IgD-negative memory B cell (primary cell): ENCODE data around the gene ABHD12. TPM values are rescaled to one million over a fixed set of nuclear protein-coding genes. Genes with fewer than 3 reads are reported as not detected.

ENCODE experiments used
- H3K27ac Mint-ChIP-seq, 3 donors: one replicate each; pipeline ENCODE4 v1.8.0; 2020 to 2022; ENCODE audit warnings: mild to moderate bottlenecking in 3 of 3, mixed read lengths in 3 of 3, moderate library complexity in 1 of 3
- H3K27me3 Mint-ChIP-seq: one replicate; pipeline ENCODE4 v1.8.0; 2021; ENCODE audit warnings: mixed read lengths
- H3K36me3 Mint-ChIP-seq: one replicate; pipeline ENCODE4 v1.8.0; 2020; ENCODE audit warnings: mild to moderate bottlenecking, mixed read lengths
- H3K4me1 Mint-ChIP-seq, 3 donors: one replicate each; pipeline ENCODE4 v1.8.0; 2020 to 2022; ENCODE audit warnings: mixed read lengths in 3 of 3, mild to moderate bottlenecking in 1 of 3
- H3K4me3 Mint-ChIP-seq, 4 donors: one replicate each; pipeline ENCODE4 v1.8.0; 2020 to 2022; ENCODE audit warnings: mild to moderate bottlenecking in 4 of 4, mixed read lengths in 4 of 4, moderate library complexity in 3 of 4
- H3K9me3 Mint-ChIP-seq, 3 donors: one replicate each; pipeline ENCODE4 v1.8.0; 2020 to 2021; ENCODE audit warnings: mixed read lengths in 3 of 3, mild to moderate bottlenecking in 1 of 3
- polyA plus RNA-seq: library from polyadenylated mRNA; unstranded; fragments of 300-500 nt; fragmentation: Illumina TruSeq; gene quantifications from one replicate; pipeline ENCODE4 v1.2.3, GENCODE V29; 2021

ABHD12 gene
- polyA plus RNA-seq, 1 donor from 2014 or later = 20.3 TPM

GRCh38 chr20:25292176-25292891, 98.3 kb downstream of the ABHD12 start:
- Mint-ChIP-seq H3K27ac (no peak overlapping the region), H3K4me3 (no peak overlapping the region), H3K36me3 (peaks cover 2% of the 10 kb centered on the region), H3K9me3 (no peaks in the 10 kb centered on the region), H3K27me3 (no peaks in the 10 kb centered on the region), H3K4me1 (peaks cover 2 to 9% (median 4%) of the 10 kb centered on the region in 3 donors)

- no peaks in the 10 kb centered on the region for H3K27me3 Mint-ChIP-seq
- H3K9me3 Mint-ChIP-seq = no peaks in the 10 kb centered on the region
- H3K36me3 Mint-ChIP-seq = peaks cover 4% of the 10 kb centered on the region
- H3K4me1 Mint-ChIP-seq = peaks cover 2 to 9% (median 4%) of the 10 kb centered on the region in 3 donors
- no peak overlapping the region for H3K4me3 Mint-ChIP-seq
- no peak overlapping the region for H3K27ac Mint-ChIP-seq
Observed at GRCh38 chr20:25291432-25292133, 99.1 kb downstream of the ABHD12 start.

GRCh38 chr20:25290646-25291431, 99.8 kb downstream of the ABHD12 start:
- Mint-ChIP-seq H3K27ac (no peak overlapping the region), H3K36me3 (peaks cover 4% of the 10 kb centered on the region), H3K4me1 (peaks cover 2 to 9% (median 4%) of the 10 kb centered on the region in 3 donors), H3K4me3 (no peak overlapping the region), H3K9me3 (no peaks in the 10 kb centered on the region), H3K27me3 (no peaks in the 10 kb centered on the region)

- no peak overlapping the region for H3K4me3 Mint-ChIP-seq
- H3K27me3 Mint-ChIP-seq = no peaks in the 10 kb centered on the region
- no peak overlapping the region for H3K27ac Mint-ChIP-seq
- no peaks in the 10 kb centered on the region for H3K9me3 Mint-ChIP-seq
- peaks cover 4% of the 10 kb centered on the region for H3K36me3 Mint-ChIP-seq
- peaks cover 3 to 9% (median 4%) of the 10 kb centered on the region in 3 donors for H3K4me1 Mint-ChIP-seq
Observed at GRCh38 chr20:25289886-25290597, 100.6 kb downstream of the ABHD12 start.

- Mint-ChIP-seq H3K4me3 (peak overlapping the region in 1 of 4 donors; percentile 23), H3K9me3 (no peaks in the 10 kb centered on the region), H3K4me1 (peaks cover 2 to 3% (median 2%) of the 10 kb centered on the region in 3 donors), H3K27me3 (no peaks in the 10 kb centered on the region), H3K27ac (no peak overlapping the region), H3K36me3 (peaks cover 4% of the 10 kb centered on the region)
Observed at GRCh38 chr20:25288291-25289181, 102.1 kb downstream of the ABHD12 start.

GRCh38 chr20:25287631-25288290, 102.9 kb downstream of the ABHD12 start:
- Mint-ChIP-seq H3K4me3 (peak overlapping the region in 1 of 4 donors; percentile 23), H3K36me3 (peaks cover 4% of the 10 kb centered on the region)

GRCh38 chr20:25286917-25287316, 103.7 kb downstream of the ABHD12 start:
- Mint-ChIP-seq H3K27ac (peak overlapping the region in 1 of 3 donors; percentile 43), H3K27me3 (no peaks in the 10 kb centered on the region), H3K4me1 (peaks cover 2 to 3% (median 3%) of the 10 kb centered on the region in 3 donors), H3K36me3 (peaks cover 7% of the 10 kb centered on the region), H3K4me3 (no peak overlapping the region), H3K9me3 (no peaks in the 10 kb centered on the region)

More at GRCh38 chr20:25287631-25288290, 102.9 kb downstream of the ABHD12 start:
- Mint-ChIP-seq H3K4me1 (peaks cover 0 to 3% (median 2%) of the 10 kb centered on the region in 3 donors), H3K9me3 (no peaks in the 10 kb centered on the region), H3K27ac (no peak overlapping the region), H3K27me3 (no peaks in the 10 kb centered on the region)

- Mint-ChIP-seq H3K27me3 (no peaks in the 10 kb centered on the region), H3K9me3 (no peaks in the 10 kb centered on the region), H3K4me3 (no peak overlapping the region), H3K4me1 (peaks cover 2 to 10% (median 3%) of the 10 kb centered on the region in 3 donors), H3K27ac (no peak overlapping the region), H3K36me3 (peaks cover 7% of the 10 kb centered on the region)
Observed at GRCh38 chr20:25285856-25286798, 104.5 kb downstream of the ABHD12 start.

GRCh38 chr20:25285091-25285647, 105.5 kb downstream of the ABHD12 start:
- peak overlapping the region in 1 of 3 donors; percentile 81 for H3K27ac Mint-ChIP-seq
- no peaks in the 10 kb centered on the region for H3K27me3 Mint-ChIP-seq
- peaks cover 7% of the 10 kb centered on the region for H3K36me3 Mint-ChIP-seq
- H3K9me3 Mint-ChIP-seq = no peaks in the 10 kb centered on the region
- H3K4me1 Mint-ChIP-seq = peaks cover 3 to 11% (median 5%) of the 10 kb centered on the region in 3 donors
- no peak overlapping the region for H3K4me3 Mint-ChIP-seq

GRCh38 chr20:25284131-25284601, 106.5 kb downstream of the ABHD12 start:
- Mint-ChIP-seq H3K27ac (no peak overlapping the region), H3K4me3 (peak overlapping the region in 1 of 4 donors; percentile 47), H3K27me3 (no peaks in the 10 kb centered on the region), H3K4me1 (peaks cover 3 to 11% (median 7%) of the 10 kb centered on the region in 3 donors), H3K36me3 (peaks cover 6% of the 10 kb centered on the region), H3K9me3 (no peaks in the 10 kb centered on the region)

- Mint-ChIP-seq H3K36me3 (peaks cover 6% of the 10 kb centered on the region), H3K4me1 (peaks cover 1 to 11% (median 4%) of the 10 kb centered on the region in 3 donors), H3K27ac (no peak overlapping the region)
Observed at GRCh38 chr20:25283221-25283951, 107.2 kb downstream of the ABHD12 start.

More at GRCh38 chr20:25283221-25283951, 107.2 kb downstream of the ABHD12 start:
- Mint-ChIP-seq H3K9me3 (no peaks in the 10 kb centered on the region), H3K4me3 (peak overlapping the region in 1 of 4 donors; percentile 47), H3K27me3 (no peaks in the 10 kb centered on the region)
